Muscle of leg (tissue), 11 donors: ENCODE measurements around the gene NOXA1. TPM values are rescaled to one million over a fixed set of nuclear protein-coding genes. Genes with fewer than 3 reads are reported as not detected.
"Not testable (repeated sequence)": the region's sequence is repeated elsewhere in the genome, so short reads cannot be mapped to it uniquely, and the experiment has no call there.

Experiments
- DNase-seq: peaks from one replicate; pipeline ENCODE4 v3.0.0; 2013
- H3K27ac ChIP-seq: one replicate; pipeline ENCODE4 v1.5.1; 2013; ENCODE audit warnings: mild to moderate bottlenecking, low read length, control low read depth
- H3K27me3 ChIP-seq: one replicate; pipeline ENCODE4 v1.6.1; 2013; ENCODE audit warnings: low read length; ENCODE audit not compliant: control insufficient read depth, insufficient read depth
- H3K36me3 ChIP-seq: one replicate; pipeline ENCODE4 v1.6.1; 2013; ENCODE audit warnings: low read length; ENCODE audit not compliant: control insufficient read depth, insufficient read depth
- H3K4me1 ChIP-seq: one replicate; pipeline ENCODE4 v1.6.1; 2013; ENCODE audit warnings: low read length; ENCODE audit not compliant: control insufficient read depth, insufficient read depth
- H3K4me3 ChIP-seq: one replicate; pipeline ENCODE4 v1.5.1; 2013; ENCODE audit warnings: low read length, control low read depth
- H3K9me3 ChIP-seq: replicated peaks from 2 replicates; pipeline ENCODE4 v1.6.1; 2013; ENCODE audit warnings: low read depth, low read length; ENCODE audit not compliant: control insufficient read depth
- WGBS: methylation state at CpG from one replicate; pipeline ENCODE4 v1.1.5; 2013; ENCODE audit warnings: missing lambda C conversion rate; ENCODE audit not compliant: insufficient coverage; 5-methylcytosine and 5-hydroxymethylcytosine counted together
- polyA plus RNA-seq, 8 donors: library from polyadenylated mRNA; unstranded; fragments of 120-200 nt; gene quantifications; one replicate each; pipeline versions ENCODE4 v1.2.1 to v1.2.3, GENCODE V29; 2013; ENCODE audit warnings: inconsistent platforms in 1 of 8, low replicate concordance in 1 of 8; ENCODE audit not compliant: insufficient read length in 8 of 8, insufficient read depth in 1 of 8
- total RNA-seq: library from RNA; stranded (reverse); fragments of 120-200 nt; gene quantifications from one replicate; pipeline ENCODE4 v1.2.4, GENCODE V29; 2013

The NOXA1 gene
- total and polyA plus RNA-seq, 9 donors, result 0.99 to 5.1 (median 2.3) TPM

- H3K27ac ChIP-seq, result no peak overlapping the region
- H3K9me3 ChIP-seq, result no peaks in the 10 kb centered on the region
- no peak overlapping the region for H3K4me3 ChIP-seq
- WGBS, result 88% methylated on average over 47 of the region's 53 CpGs
- no peaks in the 10 kb centered on the region for H3K4me1 ChIP-seq
- no peaks in the 10 kb centered on the region for H3K27me3 ChIP-seq
- no peaks in the 10 kb centered on the region for H3K36me3 ChIP-seq
- DNase-seq, result no peak
Measured at GRCh38 chr9:137381501-137382443, 41.4 kb upstream of the NOXA1 start.

DNA sequence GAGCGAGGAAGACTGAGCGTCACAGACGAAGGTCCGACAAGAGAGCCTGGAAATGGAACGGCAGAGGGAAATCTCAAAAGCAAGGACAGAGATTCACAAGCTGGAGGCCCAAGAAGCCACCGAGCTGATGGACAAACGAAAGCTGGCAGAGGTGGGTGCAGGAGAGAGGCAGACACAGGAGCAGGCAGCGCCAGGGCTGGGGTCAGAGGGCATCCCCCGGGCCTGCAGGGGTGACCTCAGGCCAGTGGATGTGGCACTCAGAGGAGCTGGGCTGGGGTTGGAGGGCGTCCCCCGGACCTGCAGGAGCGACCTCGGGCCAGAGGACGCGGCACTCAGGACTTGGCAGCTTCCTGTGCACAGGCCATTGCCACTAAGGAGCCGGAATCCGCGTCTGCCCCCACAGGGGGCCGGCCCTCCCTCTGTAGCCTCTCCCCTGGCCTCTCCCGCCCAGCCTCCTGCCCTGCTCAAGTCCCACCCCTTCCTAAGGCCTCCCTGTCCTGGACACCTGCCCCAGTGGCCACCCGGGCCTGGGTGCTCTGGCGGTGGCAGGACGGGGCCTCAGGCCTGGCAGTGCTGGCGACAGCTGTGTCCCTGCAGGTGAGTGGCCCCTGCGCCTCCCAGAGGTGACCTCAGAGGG is 40.6 kb upstream of the NOXA1 start:
- Histone ChIP-seq H3K27ac (no peak overlapping the region), H3K9me3 (no peaks in the 10 kb centered on the region), H3K36me3 (no peaks in the 10 kb centered on the region), H3K4me3 (no peak overlapping the region), H3K27me3 (no peaks in the 10 kb centered on the region), H3K4me1 (peaks cover 7% of the 10 kb centered on the region)
- WGBS, result 71% methylated on average over 24 of the region's 25 CpGs
- DNase-seq, result no peak

- Histone ChIP-seq H3K9me3 (no peaks in the 10 kb centered on the region), H3K27me3 (no peaks in the 10 kb centered on the region), H3K36me3 (no peaks in the 10 kb centered on the region), H3K4me3 (no peak overlapping the region), H3K4me1 (peaks cover 14% of the 10 kb centered on the region), H3K27ac (no peak overlapping the region)
- WGBS, result 57% methylated on average over 14 of the region's 27 CpGs
- DNase-seq, result no peak
Measured at GRCh38 chr9:137383081-137383783, 40.0 kb upstream of the NOXA1 start.

DNA sequence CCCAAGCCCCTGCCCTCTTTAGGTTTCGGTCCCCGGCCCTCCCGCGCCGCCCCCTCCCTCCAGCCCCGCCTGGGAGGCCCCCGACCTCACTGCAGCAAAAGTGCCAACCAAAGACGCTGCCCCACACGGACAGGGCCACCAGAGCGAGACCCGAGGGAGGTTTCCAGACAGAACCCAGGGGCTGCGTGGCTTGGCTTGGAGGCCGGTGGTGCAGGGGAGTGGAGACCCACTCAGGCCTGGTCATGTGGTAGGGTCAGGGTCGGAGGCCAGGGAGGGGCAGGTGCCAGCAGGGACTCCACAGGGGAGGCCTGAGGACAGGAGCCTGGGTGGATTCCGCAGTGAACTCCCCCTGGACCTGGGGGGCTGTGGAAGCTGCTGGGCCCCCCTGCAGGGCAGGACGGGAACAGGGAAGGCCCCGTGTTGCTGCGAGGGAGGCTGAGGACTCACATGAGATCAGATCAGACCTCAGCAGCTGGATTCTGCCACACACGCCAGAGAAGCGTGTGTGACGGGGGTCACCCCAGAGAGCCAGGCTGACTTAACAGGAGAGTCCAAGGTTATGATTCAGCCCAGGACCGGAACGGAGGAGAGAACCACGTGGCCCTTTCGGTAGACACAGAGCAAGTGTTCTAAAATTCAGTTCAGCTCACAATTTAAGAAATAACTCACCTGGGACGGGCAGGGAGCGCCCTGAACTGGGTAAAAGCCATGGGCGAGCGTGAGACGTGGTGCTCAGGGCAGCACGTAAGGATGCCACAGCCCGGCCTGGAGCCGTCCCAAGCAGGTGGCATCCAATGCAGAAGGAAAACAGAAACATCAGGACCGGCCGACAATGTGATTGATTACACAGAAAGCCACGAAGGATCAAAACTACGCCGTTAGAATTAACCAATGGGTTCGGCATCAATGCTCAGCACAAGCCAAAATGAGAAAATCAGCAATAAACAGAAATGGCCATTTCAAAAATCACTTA is 39.1 kb upstream of the NOXA1 start:
- Histone ChIP-seq H3K4me1 (peaks cover 21% of the 10 kb centered on the region), H3K36me3 (no peaks in the 10 kb centered on the region), H3K27ac (no peak overlapping the region), H3K27me3 (no peaks in the 10 kb centered on the region), H3K9me3 (no peaks in the 10 kb centered on the region), H3K4me3 (no peak overlapping the region)
- 74% methylated on average over 26 of the region's 39 CpGs for WGBS
- no peak for DNase-seq

GRCh38 chr9:137385061-137385655 is 38.0 kb upstream of the NOXA1 start:
- no peak for DNase-seq
- Histone ChIP-seq H3K27ac (no peak overlapping the region), H3K4me3 (no peak overlapping the region), H3K9me3 (no peaks in the 10 kb centered on the region), H3K36me3 (no peaks in the 10 kb centered on the region), H3K4me1 (peaks cover 21% of the 10 kb centered on the region), H3K27me3 (no peaks in the 10 kb centered on the region)
- WGBS, result 91% methylated on average over 17 of the region's 26 CpGs

- H3K9me3 ChIP-seq, H3K4me3 ChIP-seq, DNase-seq, H3K27me3 ChIP-seq, H3K36me3 ChIP-seq: not testable (repeated sequence)
- peaks cover 32% of the 10 kb centered on the region for H3K4me1 ChIP-seq
- peak overlapping the region; percentile 21 for H3K27ac ChIP-seq
- 80% methylated on average over 10 of the region's 12 CpGs for WGBS
Measured at GRCh38 chr9:137386507-137387113, 36.6 kb upstream of the NOXA1 start.

DNA sequence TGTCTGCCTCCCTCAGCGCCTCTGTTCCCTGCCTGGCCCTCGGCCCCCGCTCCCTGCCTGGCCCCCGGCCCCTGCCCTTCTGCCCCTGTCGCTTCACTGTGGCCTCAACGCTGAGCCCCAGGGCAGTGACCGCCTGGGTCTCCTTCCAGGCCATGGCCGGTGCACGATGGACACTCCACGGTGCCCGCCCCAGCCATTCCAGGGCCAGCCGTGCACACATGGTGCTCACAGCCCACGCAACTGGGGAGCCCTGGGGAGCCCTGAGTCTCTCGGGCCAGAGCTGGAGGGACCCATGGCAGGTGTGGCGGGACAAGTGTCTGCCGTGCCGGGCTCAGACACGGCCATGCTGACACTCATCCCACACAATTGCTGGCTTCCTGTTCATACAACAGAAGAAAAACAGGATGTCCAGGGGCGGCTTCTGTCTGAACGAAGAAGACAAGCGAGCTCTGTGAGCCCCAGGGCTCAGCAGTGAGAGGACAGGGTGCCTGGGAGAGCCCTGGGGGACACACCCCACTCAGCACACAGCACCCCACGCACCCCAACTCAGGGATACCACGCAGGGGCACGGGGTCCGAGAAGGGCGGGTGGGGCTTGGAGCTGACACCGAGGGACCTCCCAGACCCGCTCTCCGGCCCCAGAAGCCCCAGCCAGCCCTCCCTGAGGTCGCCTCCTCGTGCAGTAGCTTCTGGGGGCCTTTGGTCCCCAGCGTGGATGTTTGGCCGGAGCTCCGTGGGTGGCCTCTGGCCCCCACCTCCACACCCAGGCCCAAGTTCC is 35.9 kb upstream of the NOXA1 start:
- H3K9me3 ChIP-seq, result no peaks in the 10 kb centered on the region
- no peak overlapping the region for H3K4me3 ChIP-seq
- peaks cover 3% of the 10 kb centered on the region for H3K36me3 ChIP-seq
- H3K27ac ChIP-seq, result peak overlapping the region; percentile 21
- H3K4me1 ChIP-seq, result peaks cover 33% of the 10 kb centered on the region
- WGBS, result 46% methylated on average over 25 of the region's 34 CpGs
- DNase-seq, result peak; percentile 46
- no peaks in the 10 kb centered on the region for H3K27me3 ChIP-seq

DNA sequence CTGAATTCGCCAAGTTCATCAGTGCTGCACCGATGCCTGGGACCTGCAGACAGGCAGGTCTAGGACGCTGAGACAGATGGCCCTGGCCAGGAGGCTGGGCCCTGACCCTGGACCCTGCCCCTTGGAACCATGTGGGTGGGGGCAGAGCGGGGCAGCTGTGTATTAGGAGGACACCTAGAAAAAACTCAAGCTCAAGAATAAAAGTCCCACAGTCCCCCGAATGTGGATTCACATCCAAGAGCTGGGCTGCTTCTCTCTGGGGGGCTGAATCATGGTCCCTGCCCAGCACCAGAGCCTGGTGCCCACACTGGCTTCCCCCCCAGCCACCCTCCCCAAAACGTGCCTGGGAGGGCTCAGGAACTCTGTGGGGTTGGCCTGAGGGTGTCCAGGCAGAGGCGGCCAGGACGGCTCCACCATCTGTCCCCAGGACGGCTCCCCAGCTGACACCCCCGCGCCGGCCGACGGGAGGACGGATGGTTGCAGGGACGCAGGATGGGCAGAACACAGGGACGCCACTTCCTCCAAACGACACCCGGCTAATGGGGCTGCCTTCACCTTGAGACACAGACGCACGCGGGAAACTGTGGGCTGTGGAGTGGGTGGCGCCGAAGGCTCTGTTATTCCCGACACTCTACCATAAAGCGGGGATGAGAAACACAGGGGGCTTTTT is 35.2 kb upstream of the NOXA1 start:
- 71% methylated on average over 21 of the region's 26 CpGs for WGBS
- DNase-seq, result no peak
- Histone ChIP-seq H3K36me3 (peaks cover 5% of the 10 kb centered on the region), H3K4me1 (peaks cover 33% of the 10 kb centered on the region), H3K4me3 (no peak overlapping the region), H3K27me3 (no peaks in the 10 kb centered on the region), H3K9me3 (no peaks in the 10 kb centered on the region), H3K27ac (peak overlapping the region; percentile 21)
